H9 (cell line): ENCODE data around the gene UCK1. TPM values are rescaled to one million over a fixed set of nuclear protein-coding genes. Genes with fewer than 3 reads are reported as not detected.

Experiments
- DNase-seq: peaks from one replicate; pipeline ENCODE4 v3.0.0-alpha.2; 2017
- H2AFZ ChIP-seq: one replicate; pipeline ENCODE4 v1.6.1; 2013; ENCODE audit warnings: mild to moderate bottlenecking, low read length, control low read depth, moderate library complexity
- H2AK5ac ChIP-seq: 2 replicates; pipeline ENCODE4 v1.6.1; 2013; ENCODE audit warnings: low read length, control low read depth, mixed read lengths; ENCODE audit not compliant: insufficient read length
- H2BK120ac ChIP-seq: one replicate; pipeline ENCODE4 v1.6.1; 2013; ENCODE audit warnings: low read depth, mild to moderate bottlenecking, low read length, control low read depth, inconsistent platforms; ENCODE audit not compliant: poor library complexity, severe bottlenecking
- H2BK12ac ChIP-seq: 2 replicates; pipeline ENCODE4 v1.6.1; 2013; ENCODE audit warnings: low read length, control low read depth, mixed read lengths, low read depth; ENCODE audit not compliant: insufficient read length
- H2BK15ac ChIP-seq: 2 replicates; pipeline ENCODE4 v1.6.1; 2013; ENCODE audit warnings: low read depth, low read length, control low read depth
- H2BK20ac ChIP-seq: one replicate; pipeline ENCODE4 v1.6.1; 2013; ENCODE audit warnings: low read depth, mild to moderate bottlenecking, low read length, control low read depth, inconsistent platforms; ENCODE audit not compliant: poor library complexity, severe bottlenecking
- H2BK5ac ChIP-seq: 2 replicates; pipeline ENCODE4 v1.6.1; 2013; ENCODE audit warnings: low read length, control low read depth, mixed read lengths; ENCODE audit not compliant: insufficient read length
- H3K14ac ChIP-seq: 2 replicates; pipeline ENCODE4 v1.6.1; 2013; ENCODE audit warnings: low read length, control low read depth; ENCODE audit not compliant: insufficient read depth
- H3K18ac ChIP-seq: 2 replicates; pipeline ENCODE4 v1.6.1; 2013; ENCODE audit warnings: low read depth, mild to moderate bottlenecking, mixed read lengths, low read length, control low read depth; ENCODE audit not compliant: insufficient read length
- H3K23ac ChIP-seq: 2 replicates; pipeline ENCODE4 v1.6.1; 2013; ENCODE audit warnings: low read length, control low read depth, mixed read lengths, low read depth; ENCODE audit not compliant: insufficient read length
- H3K23me2 ChIP-seq: 2 replicates; pipeline ENCODE4 v1.6.1; 2013; ENCODE audit warnings: low read depth, mild to moderate bottlenecking, mixed read lengths, low read length, control low read depth; ENCODE audit not compliant: insufficient read length, poor library complexity, severe bottlenecking
- H3K27ac ChIP-seq: 2 replicates; pipeline ENCODE4 v1.5.1; 2013; ENCODE audit warnings: low read length, control low read depth, mixed read lengths, low read depth; ENCODE audit not compliant: insufficient read length
- H3K27me3 ChIP-seq: 2 replicates; pipeline ENCODE4 v1.6.1; 2013; ENCODE audit warnings: low read length, control low read depth, inconsistent platforms; ENCODE audit not compliant: insufficient read depth
- H3K4ac ChIP-seq: 2 replicates; pipeline ENCODE4 v1.6.1; 2013; ENCODE audit warnings: low read depth, mild to moderate bottlenecking, control low read depth, inconsistent platforms, low read length, moderate library complexity
- H3K4me1 ChIP-seq: 2 replicates; pipeline ENCODE4 v1.6.1; 2013; ENCODE audit warnings: low read length, control low read depth, inconsistent platforms; ENCODE audit not compliant: insufficient read depth
- H3K4me2 ChIP-seq: 2 replicates; pipeline ENCODE4 v1.6.1; 2013; ENCODE audit warnings: low read length, control low read depth, mixed read lengths; ENCODE audit not compliant: insufficient read length, insufficient read depth
- H3K56ac ChIP-seq: 2 replicates; pipeline ENCODE4 v1.6.1; 2013; ENCODE audit warnings: low read depth, mild to moderate bottlenecking, mixed read lengths, low read length, control low read depth; ENCODE audit not compliant: insufficient read length
- H3K79me1 ChIP-seq: 2 replicates; pipeline ENCODE4 v1.6.1; 2013; ENCODE audit warnings: low read depth, mild to moderate bottlenecking, moderate library complexity, low read length, control low read depth, inconsistent platforms; ENCODE audit not compliant: insufficient read depth, poor library complexity, severe bottlenecking
- H3K79me2 ChIP-seq: 2 replicates; pipeline ENCODE4 v1.6.1; 2013; ENCODE audit warnings: low read length, control low read depth, inconsistent platforms; ENCODE audit not compliant: insufficient read depth
- H3K9ac ChIP-seq: 2 replicates; pipeline ENCODE4 v1.6.1; 2013; ENCODE audit warnings: low read length, control low read depth, mixed read lengths; ENCODE audit not compliant: insufficient read length; ENCODE audit errors: extremely low read depth
- H3K9me3 ChIP-seq: one replicate; pipeline ENCODE4 v1.6.1; 2013; ENCODE audit warnings: low read depth, low read length, inconsistent platforms; ENCODE audit not compliant: control insufficient read depth
- H3T11ph ChIP-seq: one replicate; pipeline ENCODE4 v1.6.1; 2013; ENCODE audit warnings: mild to moderate bottlenecking, low read length, control low read depth, inconsistent platforms
- H4K20me1 ChIP-seq: one replicate; pipeline ENCODE4 v1.6.1; 2013; ENCODE audit not compliant: control insufficient read depth, insufficient read length, insufficient read depth
- H4K5ac ChIP-seq: 2 replicates; pipeline ENCODE4 v1.6.1; 2013; ENCODE audit warnings: low read depth, mild to moderate bottlenecking, mixed read lengths, low read length, control low read depth; ENCODE audit not compliant: insufficient read length
- H4K8ac ChIP-seq: replicated peaks from 2 replicates; pipeline ENCODE4 v1.6.1; 2013; ENCODE audit warnings: low read length, control low read depth, mixed read lengths, low read depth; ENCODE audit not compliant: insufficient read length
- H4K91ac ChIP-seq: 2 replicates; pipeline ENCODE4 v1.6.1; 2013; ENCODE audit warnings: low read depth, mild to moderate bottlenecking, moderate library complexity, mixed read lengths, low read length, control low read depth; ENCODE audit not compliant: insufficient read length
- H3K27ac Mint-ChIP-seq, 3 experiments: 2 replicates in 2 of 3; 3 replicates in 1 of 3; pipeline ENCODE4 v1.8.0; 2020 to 2021; ENCODE audit warnings: mixed read lengths in 3 of 3, mild to moderate bottlenecking in 1 of 3, moderate library complexity in 1 of 3
- H3K27me3 Mint-ChIP-seq: 2 replicates; pipeline ENCODE4 v1.8.0; 2021; ENCODE audit warnings: low read depth, mild to moderate bottlenecking, moderate library complexity, mixed read lengths
- H3K36me3 Mint-ChIP-seq, 3 experiments: 2 replicates in 2 of 3; 3 replicates in 1 of 3; pipeline ENCODE4 v1.8.0; 2020 to 2021; ENCODE audit warnings: low read depth in 3 of 3, mixed read lengths in 3 of 3; ENCODE audit not compliant: insufficient read depth in 1 of 3
- H3K4me1 Mint-ChIP-seq, 2 experiments: 2 replicates each; pipeline ENCODE4 v1.8.0; 2020; ENCODE audit warnings: mixed read lengths in 2 of 2
- H3K4me3 Mint-ChIP-seq, 2 experiments: 2 replicates in 1 of 2; 3 replicates in 1 of 2; pipeline ENCODE4 v1.8.0; 2020 to 2021; ENCODE audit warnings: mild to moderate bottlenecking in 2 of 2, mixed read lengths in 2 of 2, moderate library complexity in 1 of 2
- H3K9me3 Mint-ChIP-seq, 2 experiments: 2 replicates in 1 of 2; 3 replicates in 1 of 2; pipeline ENCODE4 v1.8.0; 2020; ENCODE audit warnings: mild to moderate bottlenecking in 2 of 2, mixed read lengths in 2 of 2, moderate library complexity in 1 of 2
- CTCF ChIP-seq: fragments of 200-600 bp; sonication (generic); conservative IDR thresholded peaks from 3 replicates; pipeline ENCODE4 v1.8.0; 2021; ENCODE audit warnings: antibody characterized with exemption, mild to moderate bottlenecking
- WGBS: extraction: QIAGEN DNeasy Blood & Tissue Kit; methylation state at CpG from one replicate; pipeline ENCODE4 v1.1.7; 2013; ENCODE audit warnings: missing lambda C conversion rate, low lambda C conversion rate, mixed read lengths; ENCODE audit not compliant: insufficient read length; ENCODE audit errors: extremely low coverage; 5-methylcytosine and 5-hydroxymethylcytosine counted together
- total RNA-seq: library from RNA; stranded (reverse); gene quantifications from 2 replicates; pipeline ENCODE4 v1.2.1, GENCODE V29; 2021

UCK1 gene
- total RNA-seq, 1 experiment from 2014 or later = 54.2 TPM

- Mint-ChIP-seq H3K27me3 (peaks cover 7% of the 10 kb centered on the region), H3K36me3 (peaks cover 7 to 52% (median 47%) of the 10 kb centered on the region in 3 experiments; a peak in 6 of 7 replicates), H3K4me1 (peaks cover 37 to 55% of the 10 kb centered on the region in 2 experiments), H3K4me3 (peak overlapping the region; percentile 86 to 90), H3K27ac (peak overlapping the region in 2 of 3 experiments; percentile 62 to 94; a peak in 4 of 7 replicates), H3K9me3 (no peaks in the 10 kb centered on the region)
- Histone ChIP-seq H3T11ph (no peak overlapping the region), H3K27ac (no peak overlapping the region), H2AK5ac (no peak overlapping the region), H3K14ac (no peak overlapping the region), H2BK20ac (no peak overlapping the region), H3K79me2 (no peaks in the 10 kb centered on the region), H2BK12ac (no peak overlapping the region), H3K9ac (peak overlapping the region; percentile 21), H3K18ac (no peak overlapping the region), H3K27me3 (no peaks in the 10 kb centered on the region), H2BK15ac (no peak overlapping the region), H3K23me2 (peaks cover 9% of the 10 kb centered on the region), H3K4me1 (no peaks in the 10 kb centered on the region), H2BK120ac (no peak overlapping the region), H3K4me2 (peak overlapping the region; percentile 58), H3K56ac (no peak overlapping the region), H3K79me1 (no peaks in the 10 kb centered on the region), H2BK5ac (no peak overlapping the region), H4K8ac (no peak overlapping the region), H3K23ac (no peak overlapping the region), H3K4ac (no peak overlapping the region), H2AFZ (no peak overlapping the region), H4K20me1 (peaks cover 2% of the 10 kb centered on the region), H3K9me3 (no peaks in the 10 kb centered on the region), H4K5ac (no peak overlapping the region), H4K91ac (no peak overlapping the region)
- peak; percentile 49 for DNase-seq
- WGBS = no CpG with 5 or more reads among the region's 32 CpGs
- no peak for TF ChIP-seq CTCF
Observed at GRCh38 chr9:131503626-131504465, 27.2 kb downstream of the UCK1 start.
